Measurements from ENCODE around the gene CPN2. TPM values are rescaled to one million over a fixed set of nuclear protein-coding genes. Genes with fewer than 3 reads are reported as not detected.

CPN2 gene
- total and polyA plus RNA-seq, 2 of the 13 experiments (the other 11 are each of a cell fraction or from before 2014, with no cell fraction given): 26.7 to 27.7 TPM

- FAIRE-seq: no peak
- no peaks in the 10 kb centered on the region for H4K20me1 ChIP-seq (ENCODE audit: insufficient read depth, low read length)
- no peaks in the 10 kb centered on the region for H3K79me2 ChIP-seq (ENCODE audit: insufficient read depth, low read length)
- CTCF ChIA-PET (ENCODE audit: low intra/inter-chr PET ratio, low total read pairs): interaction anchor here (0.9 to 2.0 kb wide), 3 partner anchors 528 to 651 kb away, joined by 6 to 17 read pairs (median 16); no protein-coding TSS in a partner anchor
- no TSS peak for BruUV-seq (replicated peaks)
- peaks cover 2 to 22% of the 10 kb centered on the region in 2 experiments; a peak in 4 of 5 replicates for H3K27me3 ChIP-seq (ENCODE audit: control insufficient read depth in 1 of 2, insufficient read depth in 2 of 2, low read length in 2 of 2)
- peak; percentile 13 for ATAC-seq
- H3K9ac ChIP-seq (ENCODE audit: insufficient read depth, low read depth, low read length): no peak overlapping the region
- 45% methylated on average over 11 of the region's 17 CpGs for WGBS (ENCODE audit: low lambda C conversion rate)
- peaks cover 10% of the 10 kb centered on the region; the same call in 1 of the 2 replicates for H3K9me3 ChIP-seq (ENCODE audit: low read length)
- in situ Hi-C loops (cut with HindIII; ENCODE audit: extremely low pct_ligation_motif_present, low pct_unique_long_range_greater_than_20kb): loop anchor here (5.0 to 25.0 kb wide), 4 partner anchors 151 to 654 kb away; partner anchors contain the start of gene HES1
- no peaks in the 10 kb centered on the region for H3K36me3 ChIP-seq (replicated peaks in 1 of 2; ENCODE audit: control insufficient read depth in 1 of 2, insufficient read depth in 2 of 2, low read length in 2 of 2)
- no peak overlapping the region for H3K27ac ChIP-seq (ENCODE audit: extremely low read length, insufficient read depth, low read length)
- H3K4me1 ChIP-seq (ENCODE audit: insufficient read depth, low read length): peaks cover 60% of the 10 kb centered on the region
- TF ChIP-seq, protein P1, sequence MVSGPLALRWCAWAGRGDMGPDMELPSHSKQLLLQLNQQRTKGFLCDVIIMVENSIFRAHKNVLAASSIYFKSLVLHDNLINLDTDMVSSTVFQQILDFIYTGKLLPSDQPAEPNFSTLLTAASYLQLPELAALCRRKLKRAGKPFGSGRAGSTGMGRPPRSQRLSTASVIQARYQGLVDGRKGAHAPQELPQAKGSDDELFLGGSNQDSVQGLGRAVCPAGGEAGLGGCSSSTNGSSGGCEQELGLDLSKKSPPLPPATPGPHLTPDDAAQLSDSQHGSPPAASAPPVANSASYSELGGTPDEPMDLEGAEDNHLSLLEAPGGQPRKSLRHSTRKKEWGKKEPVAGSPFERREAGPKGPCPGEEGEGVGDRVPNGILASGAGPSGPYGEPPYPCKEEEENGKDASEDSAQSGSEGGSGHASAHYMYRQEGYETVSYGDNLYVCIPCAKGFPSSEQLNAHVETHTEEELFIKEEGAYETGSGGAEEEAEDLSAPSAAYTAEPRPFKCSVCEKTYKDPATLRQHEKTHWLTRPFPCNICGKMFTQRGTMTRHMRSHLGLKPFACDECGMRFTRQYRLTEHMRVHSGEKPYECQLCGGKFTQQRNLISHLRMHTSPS (CRISPR knock-in tag; IDR thresholded peaks at IDR 0.05; ENCODE audit: low read depth): no peak
- TF ChIP-seq, protein P2, sequence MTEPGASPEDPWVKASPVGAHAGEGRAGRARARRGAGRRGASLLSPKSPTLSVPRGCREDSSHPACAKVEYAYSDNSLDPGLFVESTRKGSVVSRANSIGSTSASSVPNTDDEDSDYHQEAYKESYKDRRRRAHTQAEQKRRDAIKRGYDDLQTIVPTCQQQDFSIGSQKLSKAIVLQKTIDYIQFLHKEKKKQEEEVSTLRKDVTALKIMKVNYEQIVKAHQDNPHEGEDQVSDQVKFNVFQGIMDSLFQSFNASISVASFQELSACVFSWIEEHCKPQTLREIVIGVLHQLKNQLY (CRISPR knock-in tag; IDR thresholded peaks at IDR 0.05): no peak
- no peak for TF ChIP-seq THYN1 (CRISPR knock-in tag; IDR thresholded peaks at IDR 0.05; ENCODE audit: borderline replicate concordance, low read depth)
- TF ChIP-seq, protein P3, sequence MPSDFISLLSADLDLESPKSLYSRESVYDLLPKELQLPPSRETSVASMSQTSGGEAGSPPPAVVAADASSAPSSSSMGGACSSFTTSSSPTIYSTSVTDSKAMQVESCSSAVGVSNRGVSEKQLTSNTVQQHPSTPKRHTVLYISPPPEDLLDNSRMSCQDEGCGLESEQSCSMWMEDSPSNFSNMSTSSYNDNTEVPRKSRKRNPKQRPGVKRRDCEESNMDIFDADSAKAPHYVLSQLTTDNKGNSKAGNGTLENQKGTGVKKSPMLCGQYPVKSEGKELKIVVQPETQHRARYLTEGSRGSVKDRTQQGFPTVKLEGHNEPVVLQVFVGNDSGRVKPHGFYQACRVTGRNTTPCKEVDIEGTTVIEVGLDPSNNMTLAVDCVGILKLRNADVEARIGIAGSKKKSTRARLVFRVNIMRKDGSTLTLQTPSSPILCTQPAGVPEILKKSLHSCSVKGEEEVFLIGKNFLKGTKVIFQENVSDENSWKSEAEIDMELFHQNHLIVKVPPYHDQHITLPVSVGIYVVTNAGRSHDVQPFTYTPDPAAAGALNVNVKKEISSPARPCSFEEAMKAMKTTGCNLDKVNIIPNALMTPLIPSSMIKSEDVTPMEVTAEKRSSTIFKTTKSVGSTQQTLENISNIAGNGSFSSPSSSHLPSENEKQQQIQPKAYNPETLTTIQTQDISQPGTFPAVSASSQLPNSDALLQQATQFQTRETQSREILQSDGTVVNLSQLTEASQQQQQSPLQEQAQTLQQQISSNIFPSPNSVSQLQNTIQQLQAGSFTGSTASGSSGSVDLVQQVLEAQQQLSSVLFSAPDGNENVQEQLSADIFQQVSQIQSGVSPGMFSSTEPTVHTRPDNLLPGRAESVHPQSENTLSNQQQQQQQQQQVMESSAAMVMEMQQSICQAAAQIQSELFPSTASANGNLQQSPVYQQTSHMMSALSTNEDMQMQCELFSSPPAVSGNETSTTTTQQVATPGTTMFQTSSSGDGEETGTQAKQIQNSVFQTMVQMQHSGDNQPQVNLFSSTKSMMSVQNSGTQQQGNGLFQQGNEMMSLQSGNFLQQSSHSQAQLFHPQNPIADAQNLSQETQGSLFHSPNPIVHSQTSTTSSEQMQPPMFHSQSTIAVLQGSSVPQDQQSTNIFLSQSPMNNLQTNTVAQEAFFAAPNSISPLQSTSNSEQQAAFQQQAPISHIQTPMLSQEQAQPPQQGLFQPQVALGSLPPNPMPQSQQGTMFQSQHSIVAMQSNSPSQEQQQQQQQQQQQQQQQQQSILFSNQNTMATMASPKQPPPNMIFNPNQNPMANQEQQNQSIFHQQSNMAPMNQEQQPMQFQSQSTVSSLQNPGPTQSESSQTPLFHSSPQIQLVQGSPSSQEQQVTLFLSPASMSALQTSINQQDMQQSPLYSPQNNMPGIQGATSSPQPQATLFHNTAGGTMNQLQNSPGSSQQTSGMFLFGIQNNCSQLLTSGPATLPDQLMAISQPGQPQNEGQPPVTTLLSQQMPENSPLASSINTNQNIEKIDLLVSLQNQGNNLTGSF (CRISPR knock-in tag; IDR thresholded peaks at IDR 0.05): no peak
- TF ChIP-seq TBX2 (CRISPR knock-in tag; IDR thresholded peaks at IDR 0.05; ENCODE audit: borderline replicate concordance): peak; percentile 11; the same call in 1 of the 2 replicates
- no peak for TF ChIP-seq REL (CRISPR knock-in tag; conservative IDR thresholded peaks at IDR 0.05)
- TF ChIP-seq THAP9 (CRISPR knock-in tag; IDR thresholded peaks at IDR 0.05; ENCODE audit: borderline replicate concordance): no peak
- TF ChIP-seq IRF2 (CRISPR knock-in tag; IDR thresholded peaks at IDR 0.05): 0 out of 2 replicates have a peak, but pooled peaks have one; percentile 9
- TF ChIP-seq ZNF589 (CRISPR knock-in tag; conservative IDR thresholded peaks at IDR 0.05): no peak
- no peak for TF ChIP-seq ZNF343 (CRISPR knock-in tag; IDR thresholded peaks at IDR 0.05)
- no peak for TF ChIP-seq NCOR1 (IDR thresholded peaks at IDR 0.05; ENCODE audit: borderline replicate concordance, low read length)
- intact Hi-C loops (cut with micrococcal nuclease; ENCODE audit: unreplicated experiment): loop anchor here (1.0 to 10.0 kb wide), 4 partner anchors 180 to 651 kb away; partner anchors contain the start of gene HES1
- DNase-seq (ENCODE audit: low spot score): no peak
- POLR2A ChIA-PET: interaction anchor here (0.8 to 2.0 kb wide), 5 partner anchors 155 to 535 kb away, joined by 3 to 10 read pairs (median 4); no protein-coding TSS in a partner anchor
- H3K4me3 ChIP-seq (replicated peaks in 1 of 3; ENCODE audit: insufficient read depth in 1 of 3, low read depth in 2 of 3, low read length in 3 of 3): peak overlapping the region in 1 of 3 experiments; percentile 75; a peak in 1 of 6 replicates
- H3K4me2 ChIP-seq (ENCODE audit: low read depth, low read length): peak overlapping the region; percentile 86
- no peak overlapping the region for H2AFZ ChIP-seq (ENCODE audit: low read length)
Observed at GRCh38 chr3:194315965-194316361, 35.2 kb downstream of the CPN2 start.
